Osteocyte (in vitro differentiated cells): ENCODE results near the gene RPA1. TPM values are rescaled to one million over a fixed set of nuclear protein-coding genes. Genes with fewer than 3 reads are reported as not detected.

ENCODE experiments used
- DNase-seq: peaks from one replicate; pipeline ENCODE4 v3.0.0; 2021; ENCODE audit warnings: mixed read lengths; ENCODE audit not compliant: unreplicated experiment; ENCODE audit errors: extremely low spot score
- H3K27ac Mint-ChIP-seq: one replicate; pipeline ENCODE4 v1.8.0; 2021; ENCODE audit warnings: mild to moderate bottlenecking, mixed read lengths; ENCODE audit not compliant: unreplicated experiment
- H3K27me3 Mint-ChIP-seq: one replicate; pipeline ENCODE4 v1.8.0; 2021; ENCODE audit warnings: mixed read lengths; ENCODE audit not compliant: unreplicated experiment
- H3K36me3 Mint-ChIP-seq: one replicate; pipeline ENCODE4 v1.8.0; 2021; ENCODE audit warnings: mixed read lengths; ENCODE audit not compliant: unreplicated experiment
- H3K4me1 Mint-ChIP-seq: one replicate; pipeline ENCODE4 v1.8.0; 2021; ENCODE audit warnings: mixed read lengths; ENCODE audit not compliant: unreplicated experiment
- H3K4me3 Mint-ChIP-seq: one replicate; pipeline ENCODE4 v1.8.0; 2021; ENCODE audit warnings: mild to moderate bottlenecking, moderate library complexity, mixed read lengths; ENCODE audit not compliant: unreplicated experiment
- H3K9me3 Mint-ChIP-seq: one replicate; pipeline ENCODE4 v1.8.0; 2021; ENCODE audit warnings: mixed read lengths; ENCODE audit not compliant: unreplicated experiment
- total RNA-seq: library from RNA; stranded (reverse); gene quantifications from 2 replicates; pipeline ENCODE4 v1.2.1, GENCODE V29; 2021
- TF ChIP-seq, protein P1 (sequence below): fragments of 200-600 bp; sonication (generic); IDR thresholded peaks from 2 replicates; pipeline ENCODE4 v1.5.0; 2021; ENCODE audit warnings: antibody characterized with exemption, mild to moderate bottlenecking, moderate library complexity

RPA1 gene
- total RNA-seq, 1 donor from 2014 or later = 75.3 TPM

DNA sequence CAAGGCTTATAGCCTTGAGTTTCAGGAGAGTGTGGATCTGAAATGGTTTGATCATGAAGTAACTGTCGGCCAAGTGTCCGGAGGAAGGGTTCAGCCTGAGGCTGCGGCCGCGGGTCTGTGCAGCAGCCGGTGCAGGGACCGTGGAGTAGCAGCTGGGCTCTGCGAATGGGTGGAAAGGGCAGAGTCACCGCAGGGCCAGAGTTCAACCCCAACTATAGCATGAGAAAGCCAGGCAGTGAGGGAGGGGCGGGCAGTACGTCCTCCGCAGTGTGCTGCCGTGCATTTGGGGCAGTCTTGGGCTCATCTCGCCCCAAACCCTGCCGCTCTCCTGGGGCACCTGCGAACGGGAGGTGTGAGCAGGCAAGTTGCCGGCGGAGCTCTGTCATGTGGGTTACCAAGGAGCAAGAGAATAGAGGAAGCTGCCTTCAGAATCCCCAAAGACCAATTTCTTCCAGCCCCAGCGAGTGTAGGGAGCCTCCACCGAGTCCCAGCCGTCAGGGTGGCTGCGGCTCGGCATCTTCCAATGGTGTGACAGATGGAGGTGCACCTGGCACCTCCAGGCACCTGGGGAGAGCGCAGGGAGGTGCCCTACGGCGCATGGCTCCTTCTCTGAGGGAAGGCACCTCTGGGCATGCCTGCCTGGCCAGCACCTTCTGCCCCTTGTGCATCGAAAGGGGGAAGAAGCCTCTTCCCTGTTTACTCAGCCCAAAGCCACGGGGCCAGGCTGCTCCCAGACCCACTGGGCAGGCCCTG is 87.3 kb downstream of the RPA1 start:
- H3K27me3 Mint-ChIP-seq = peaks cover 53% of the 10 kb centered on the region
- H3K36me3 Mint-ChIP-seq = no peaks in the 10 kb centered on the region
- no peaks in the 10 kb centered on the region for H3K9me3 Mint-ChIP-seq
- H3K4me3 Mint-ChIP-seq = no peak overlapping the region
- no peak overlapping the region for H3K27ac Mint-ChIP-seq
- H3K4me1 Mint-ChIP-seq = peaks cover 3% of the 10 kb centered on the region
- TF ChIP-seq, protein P1, sequence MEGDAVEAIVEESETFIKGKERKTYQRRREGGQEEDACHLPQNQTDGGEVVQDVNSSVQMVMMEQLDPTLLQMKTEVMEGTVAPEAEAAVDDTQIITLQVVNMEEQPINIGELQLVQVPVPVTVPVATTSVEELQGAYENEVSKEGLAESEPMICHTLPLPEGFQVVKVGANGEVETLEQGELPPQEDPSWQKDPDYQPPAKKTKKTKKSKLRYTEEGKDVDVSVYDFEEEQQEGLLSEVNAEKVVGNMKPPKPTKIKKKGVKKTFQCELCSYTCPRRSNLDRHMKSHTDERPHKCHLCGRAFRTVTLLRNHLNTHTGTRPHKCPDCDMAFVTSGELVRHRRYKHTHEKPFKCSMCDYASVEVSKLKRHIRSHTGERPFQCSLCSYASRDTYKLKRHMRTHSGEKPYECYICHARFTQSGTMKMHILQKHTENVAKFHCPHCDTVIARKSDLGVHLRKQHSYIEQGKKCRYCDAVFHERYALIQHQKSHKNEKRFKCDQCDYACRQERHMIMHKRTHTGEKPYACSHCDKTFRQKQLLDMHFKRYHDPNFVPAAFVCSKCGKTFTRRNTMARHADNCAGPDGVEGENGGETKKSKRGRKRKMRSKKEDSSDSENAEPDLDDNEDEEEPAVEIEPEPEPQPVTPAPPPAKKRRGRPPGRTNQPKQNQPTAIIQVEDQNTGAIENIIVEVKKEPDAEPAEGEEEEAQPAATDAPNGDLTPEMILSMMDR = no peak
- DNase-seq = no peak

DNA sequence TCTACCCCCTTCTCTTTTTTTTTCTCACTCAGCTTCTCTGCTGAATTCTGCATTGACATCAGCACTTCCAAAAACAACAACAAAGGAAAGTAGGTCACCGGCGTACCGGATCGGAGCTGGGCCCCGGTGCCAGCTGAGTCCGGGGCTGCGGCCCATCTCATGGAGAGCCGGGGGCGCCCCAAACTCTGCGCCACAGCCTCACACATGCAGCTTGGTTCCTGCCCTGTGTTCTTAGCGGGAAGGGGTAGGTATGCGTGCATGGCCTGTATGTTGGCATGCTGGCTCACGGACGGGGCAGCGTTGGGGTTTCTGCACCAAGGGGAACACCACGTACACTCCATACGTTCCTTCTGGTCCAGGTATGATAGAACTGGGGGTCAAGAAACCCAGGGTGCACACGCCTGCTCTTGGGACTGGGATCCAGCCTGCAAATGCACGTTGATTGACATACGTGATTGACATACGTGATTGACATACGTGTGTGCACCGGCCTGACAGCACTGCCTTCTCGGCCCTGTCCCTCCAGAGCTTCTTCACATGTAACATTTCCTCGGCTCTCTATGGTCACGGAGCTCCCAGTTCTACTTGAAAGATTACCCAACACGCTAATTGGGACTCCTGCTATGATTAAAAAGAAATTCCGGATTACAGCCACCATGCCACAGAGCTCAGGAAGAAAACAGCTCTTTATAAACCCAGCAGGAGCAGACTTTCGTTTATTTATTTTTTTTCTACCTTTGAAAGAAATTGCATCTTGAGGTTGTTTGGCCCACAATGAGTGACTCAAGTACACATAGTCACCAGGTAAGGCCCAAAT is 88.7 kb downstream of the RPA1 start:
- Mint-ChIP-seq H3K4me3 (no peak overlapping the region), H3K4me1 (peaks cover 3% of the 10 kb centered on the region), H3K27ac (no peak overlapping the region), H3K36me3 (no peaks in the 10 kb centered on the region), H3K27me3 (peaks cover 42% of the 10 kb centered on the region), H3K9me3 (no peaks in the 10 kb centered on the region)
- TF ChIP-seq, protein P1 = no peak
- no peak for DNase-seq

GRCh38 chr17:1919201-1919600 is 89.4 kb downstream of the RPA1 start:
- Mint-ChIP-seq H3K27me3 (peaks cover 42% of the 10 kb centered on the region), H3K4me1 (peaks cover 3% of the 10 kb centered on the region), H3K36me3 (no peaks in the 10 kb centered on the region), H3K27ac (no peak overlapping the region), H3K4me3 (no peak overlapping the region), H3K9me3 (no peaks in the 10 kb centered on the region)
- DNase-seq = no peak
- TF ChIP-seq, protein P1 = no peak

DNA sequence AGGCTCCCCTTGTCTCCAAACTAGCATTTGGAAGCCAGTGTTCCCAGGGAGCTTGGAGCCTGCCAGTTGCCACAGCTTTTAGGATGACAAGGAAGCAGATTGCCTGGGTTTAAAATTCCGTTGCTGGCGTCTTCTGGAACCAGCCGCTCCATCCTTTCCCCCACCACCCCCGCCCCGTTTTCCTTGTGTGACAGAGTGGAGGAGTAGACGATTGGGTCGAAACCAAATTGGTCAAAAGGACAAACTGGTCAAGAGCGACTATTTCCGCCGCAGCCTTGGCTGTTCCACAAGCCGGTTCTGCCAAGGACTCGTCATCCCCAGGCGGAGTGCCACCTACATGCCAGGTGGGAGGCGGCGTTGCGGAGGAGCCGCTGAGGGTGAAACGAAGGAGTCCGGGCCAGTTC is 91.1 kb downstream of the RPA1 start:
- Mint-ChIP-seq H3K4me1 (no peaks in the 10 kb centered on the region), H3K27me3 (peaks cover 29% of the 10 kb centered on the region), H3K4me3 (no peak overlapping the region), H3K27ac (no peak overlapping the region), H3K9me3 (no peaks in the 10 kb centered on the region), H3K36me3 (no peaks in the 10 kb centered on the region)
- no peak for DNase-seq
- TF ChIP-seq, protein P1 = no peak

DNA sequence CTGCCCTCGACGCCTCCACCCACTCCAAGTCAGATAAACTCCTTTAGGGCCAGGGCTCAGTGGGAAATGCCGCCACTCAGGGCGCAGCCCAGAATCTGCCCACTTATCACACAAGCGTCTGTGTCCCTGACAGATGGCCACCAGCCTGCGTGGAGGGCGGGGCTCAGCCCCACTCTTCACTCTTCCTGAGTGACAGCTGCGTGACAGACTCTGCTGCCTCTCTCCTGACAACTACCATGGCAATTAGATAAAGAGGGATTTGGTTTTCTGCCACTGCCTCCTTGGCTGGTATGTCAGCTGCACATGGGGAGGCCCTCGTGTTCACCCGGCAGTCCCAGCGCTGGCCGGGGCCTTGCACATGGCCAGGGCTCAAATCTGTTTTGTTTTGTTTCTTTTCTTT is 99.2 kb downstream of the RPA1 start:
- H3K27me3 Mint-ChIP-seq = peaks cover 11% of the 10 kb centered on the region
- H3K4me3 Mint-ChIP-seq = no peak overlapping the region
- no peak for DNase-seq
- TF ChIP-seq, protein P1 = no peak
- no peaks in the 10 kb centered on the region for H3K36me3 Mint-ChIP-seq
- no peak overlapping the region for H3K27ac Mint-ChIP-seq
- H3K9me3 Mint-ChIP-seq = no peaks in the 10 kb centered on the region
- H3K4me1 Mint-ChIP-seq = no peaks in the 10 kb centered on the region
